Adrenal gland (tissue), 12 donors: Measurements from ENCODE around the gene DVL1. TPM values are rescaled to one million over a fixed set of nuclear protein-coding genes. Genes with fewer than 3 reads are reported as not detected.
A peak's percentile ranks its signal among the peaks of the same experiment; 100 is the strongest.

Source experiments
- DNase-seq, 7 donors: peaks; one replicate each; pipeline ENCODE4 v3.0.0-alpha.2; 2019 to 2020
- H3K27ac ChIP-seq, 5 donors: fragments of 200-600 bp; sonication (generic) in 4 of 5; 1 replicate in 3 of 5; 2 replicates in 2 of 5; pipeline versions ENCODE4 v1.5.1 to v1.8.0; 2016 to 2020; ENCODE audit warnings: mild to moderate bottlenecking in 1 of 5
- H3K27me3 ChIP-seq: fragments of 200-600 bp; 2 replicates; pipeline ENCODE4 v1.8.0; 2021
- H3K36me3 ChIP-seq, 2 donors: fragments of 200-600 bp; replicated peaks in 1 of 2; 1 replicate in 1 of 2; 2 replicates in 1 of 2; pipeline versions ENCODE4 v1.5.1 to v1.8.0; 2018 to 2022
- H3K4me1 ChIP-seq, 2 donors: fragments of 200-600 bp; replicated peaks in 1 of 2; 1 replicate in 1 of 2; 2 replicates in 1 of 2; pipeline versions ENCODE4 v1.5.1 to v1.8.0; 2018 to 2021
- H3K4me3 ChIP-seq, 4 donors: fragments of 200-600 bp; sonication (generic) in 3 of 4; one replicate each; pipeline ENCODE4 v1.5.1; 2016 to 2018
- H3K9me3 ChIP-seq, 3 donors: fragments of 200-600 bp; sonication (generic) in 1 of 3; replicated peaks in 1 of 3; 1 replicate in 2 of 3; 2 replicates in 1 of 3; pipeline versions ENCODE4 v1.5.1 to v1.8.0; 2016 to 2021
- POLR2A ChIP-seq, 2 donors: fragments of 450-650 bp; IDR thresholded peaks; one replicate each; pipeline ENCODE4 v1.6.1; 2017; ENCODE audit warnings: antibody characterized with exemption in 2 of 2, mild to moderate bottlenecking in 2 of 2, moderate library complexity in 1 of 2
- WGBS, 4 donors: extraction: QIAGEN DNeasy Blood & Tissue Kit in 2 of 4; methylation state at CpG; one replicate each; pipeline versions ENCODE4 v1.1.5 to v1.1.7; 2013 to 2017; 5-methylcytosine and 5-hydroxymethylcytosine counted together
- intact Hi-C, 2 donors: fragments of 100-400 bp; cut with DNase I; formaldehyde crosslinking; loops; one replicate each; pipeline versions ENCODE4 v1.14.1 to v1.15.0; 2022 to 2023
- polyA plus RNA-seq, 3 donors: library from polyadenylated mRNA; stranded (reverse); fragments of 200-250 nt in 2 of 3; fragments of 350-450 nt in 1 of 3; fragmentation: Illumina TruSeq in 1 of 3; extraction: RNeasy Lipid Tissue Mini Kit (QIAGEN cat#74804) in 1 of 3; gene quantifications; one replicate each; pipeline ENCODE4 v1.2.3, GENCODE V29; 2013 to 2014
- total RNA-seq, 9 donors: library from RNA; depleted of rRNA in 4 of 9; stranded (reverse); fragments of >200 nt in 4 of 9; fragments of 120-200 nt in 1 of 9; fragmentation: NEBNext Ultra II Directional in 1 of 9; extraction: Animal tissue kit (Norgen Biotek cat#: 25700) in 1 of 9; gene quantifications; one replicate each; pipeline versions ENCODE4 v1.1.0 to v1.2.4, GENCODE V29; 2013 to 2023
- TF ChIP-seq, protein P1 (sequence below), 6 experiments: fragments of 450-650 bp in 4 of 6; fragments of 200-600 bp in 2 of 6; sonication (generic) in 1 of 6; IDR thresholded peaks; 1 replicate in 5 of 6; 2 replicates in 1 of 6; pipeline versions ENCODE4 v1.5.1 to v1.8.0; 2016 to 2021; ENCODE audit warnings: antibody characterized with exemption in 6 of 6, mild to moderate bottlenecking in 2 of 6, moderate library complexity in 1 of 6
- donor health status: healthy with polysubstance abuse.
- donor health status: Bipolar disorder and iron deficiency.
- donor health status: DM: yes; HTN: yes; CAD: no.
- donor health status: DM: no; HTN: no; CAD: no.
- donor health status: DM: no; HTN: no; CAD: no.
- donor health status: DM: yes; HTN: yes; CAD: no.

Gene DVL1
- total and polyA plus RNA-seq, 12 donors, result 4.0 to 279 (median 89.2) TPM

DNA sequence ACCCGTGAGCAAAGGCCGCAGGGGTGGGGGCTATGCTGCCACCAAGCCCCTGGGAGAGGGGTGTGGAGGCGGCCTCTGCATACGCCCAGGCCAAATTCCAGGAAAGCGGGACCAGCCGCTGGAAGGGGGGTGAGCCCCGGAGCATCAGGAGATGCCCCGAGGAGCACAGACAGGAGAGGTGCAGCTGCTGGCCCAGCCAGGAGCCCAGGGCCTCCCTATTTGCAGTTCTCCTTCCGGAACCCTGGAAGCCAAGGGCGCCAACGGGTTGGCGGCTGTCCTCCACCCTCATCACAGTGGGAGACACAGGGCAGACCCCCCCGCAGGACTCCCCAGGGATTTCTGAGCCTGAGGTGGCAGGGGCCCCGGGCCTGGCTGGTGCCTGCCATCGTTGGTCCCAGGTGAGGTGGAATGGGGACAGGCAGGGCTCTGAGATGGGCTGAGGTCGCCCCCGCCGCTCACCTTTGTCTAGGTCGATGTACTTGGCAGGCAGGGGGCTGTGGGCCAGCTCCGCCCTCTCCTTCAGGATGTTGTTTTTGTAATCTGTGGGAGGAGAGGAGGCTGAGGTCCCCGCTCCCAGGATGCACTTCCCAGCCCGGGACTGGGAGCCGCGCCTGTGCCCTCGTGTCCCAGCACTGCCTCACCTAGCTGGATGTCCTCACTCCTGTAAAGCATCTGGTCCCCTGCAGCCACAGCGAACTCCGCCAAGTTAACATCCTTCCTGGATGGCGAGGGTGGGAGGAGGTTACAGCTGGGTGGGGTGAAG lies 4.4 kb upstream of the DVL1 start:
- Histone ChIP-seq H3K36me3 (no peaks in the 10 kb centered on the region), H3K27me3 (peaks cover 20% of the 10 kb centered on the region), H3K4me1 (peaks cover 4 to 5% of the 10 kb centered on the region in 2 donors), H3K27ac (peak overlapping the region in 1 of 5 donors; percentile 45), H3K9me3 (no peaks in the 10 kb centered on the region), H3K4me3 (no peak overlapping the region)
- intact Hi-C loops, result no loop called here
- TF ChIP-seq POLR2A (IDR thresholded peaks at IDR 0.05), result no peak
- TF ChIP-seq, protein P1, sequence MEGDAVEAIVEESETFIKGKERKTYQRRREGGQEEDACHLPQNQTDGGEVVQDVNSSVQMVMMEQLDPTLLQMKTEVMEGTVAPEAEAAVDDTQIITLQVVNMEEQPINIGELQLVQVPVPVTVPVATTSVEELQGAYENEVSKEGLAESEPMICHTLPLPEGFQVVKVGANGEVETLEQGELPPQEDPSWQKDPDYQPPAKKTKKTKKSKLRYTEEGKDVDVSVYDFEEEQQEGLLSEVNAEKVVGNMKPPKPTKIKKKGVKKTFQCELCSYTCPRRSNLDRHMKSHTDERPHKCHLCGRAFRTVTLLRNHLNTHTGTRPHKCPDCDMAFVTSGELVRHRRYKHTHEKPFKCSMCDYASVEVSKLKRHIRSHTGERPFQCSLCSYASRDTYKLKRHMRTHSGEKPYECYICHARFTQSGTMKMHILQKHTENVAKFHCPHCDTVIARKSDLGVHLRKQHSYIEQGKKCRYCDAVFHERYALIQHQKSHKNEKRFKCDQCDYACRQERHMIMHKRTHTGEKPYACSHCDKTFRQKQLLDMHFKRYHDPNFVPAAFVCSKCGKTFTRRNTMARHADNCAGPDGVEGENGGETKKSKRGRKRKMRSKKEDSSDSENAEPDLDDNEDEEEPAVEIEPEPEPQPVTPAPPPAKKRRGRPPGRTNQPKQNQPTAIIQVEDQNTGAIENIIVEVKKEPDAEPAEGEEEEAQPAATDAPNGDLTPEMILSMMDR (IDR thresholded peaks at IDR 0.05), result no peak
- DNase-seq, result no peak
- 23 to 39% (median 32%) methylated on average over 12 to 28 of the region's 28 CpGs for WGBS, 4 donors

DNA sequence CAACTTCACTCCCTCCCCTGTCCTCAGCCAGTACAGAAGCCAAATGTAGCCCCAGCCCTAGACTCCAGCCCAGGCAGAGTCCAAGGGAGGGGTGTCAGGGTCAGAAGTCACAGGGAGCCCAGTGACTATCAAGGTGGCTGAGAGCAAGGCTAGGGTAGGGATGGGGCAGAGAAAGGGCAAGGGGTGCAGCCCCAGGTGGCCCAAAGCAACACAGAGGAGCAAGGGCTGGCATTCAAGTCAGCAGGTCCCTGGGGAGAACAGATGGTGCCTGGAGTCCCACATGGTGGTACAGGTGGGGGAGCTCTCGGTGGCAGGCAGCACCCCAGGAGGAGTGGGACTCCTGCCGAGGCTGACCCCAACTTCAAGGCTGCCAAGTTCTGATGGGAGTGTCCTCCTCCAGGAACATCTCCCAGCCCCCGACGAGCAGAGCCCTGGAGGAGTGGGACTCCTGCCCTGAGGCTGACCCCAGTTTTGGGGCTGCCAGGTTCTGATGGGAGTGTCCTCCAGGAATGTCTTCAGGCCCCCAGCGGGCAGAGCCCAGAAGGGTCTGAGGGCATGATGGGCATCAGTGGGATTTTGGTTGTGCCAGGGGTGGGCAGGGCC lies 3.7 kb upstream of the DVL1 start:
- 26 to 31% (median 30%) methylated on average over 3 to 5 of the region's 5 CpGs; no CpG with 5 or more reads in 1 of the 4 donors for WGBS, 4 donors
- Histone ChIP-seq H3K4me1 (peaks cover 8 to 10% of the 10 kb centered on the region in 2 donors), H3K9me3 (no peaks in the 10 kb centered on the region), H3K4me3 (no peak overlapping the region), H3K27me3 (peaks cover 20% of the 10 kb centered on the region), H3K36me3 (no peaks in the 10 kb centered on the region), H3K27ac (peak overlapping the region in 1 of 5 donors; percentile 45)
- TF ChIP-seq, protein P1 (IDR thresholded peaks at IDR 0.05), result no peak
- TF ChIP-seq POLR2A (IDR thresholded peaks at IDR 0.05), result no peak
- intact Hi-C loops, result no loop called here
- DNase-seq, result no peak

DNA sequence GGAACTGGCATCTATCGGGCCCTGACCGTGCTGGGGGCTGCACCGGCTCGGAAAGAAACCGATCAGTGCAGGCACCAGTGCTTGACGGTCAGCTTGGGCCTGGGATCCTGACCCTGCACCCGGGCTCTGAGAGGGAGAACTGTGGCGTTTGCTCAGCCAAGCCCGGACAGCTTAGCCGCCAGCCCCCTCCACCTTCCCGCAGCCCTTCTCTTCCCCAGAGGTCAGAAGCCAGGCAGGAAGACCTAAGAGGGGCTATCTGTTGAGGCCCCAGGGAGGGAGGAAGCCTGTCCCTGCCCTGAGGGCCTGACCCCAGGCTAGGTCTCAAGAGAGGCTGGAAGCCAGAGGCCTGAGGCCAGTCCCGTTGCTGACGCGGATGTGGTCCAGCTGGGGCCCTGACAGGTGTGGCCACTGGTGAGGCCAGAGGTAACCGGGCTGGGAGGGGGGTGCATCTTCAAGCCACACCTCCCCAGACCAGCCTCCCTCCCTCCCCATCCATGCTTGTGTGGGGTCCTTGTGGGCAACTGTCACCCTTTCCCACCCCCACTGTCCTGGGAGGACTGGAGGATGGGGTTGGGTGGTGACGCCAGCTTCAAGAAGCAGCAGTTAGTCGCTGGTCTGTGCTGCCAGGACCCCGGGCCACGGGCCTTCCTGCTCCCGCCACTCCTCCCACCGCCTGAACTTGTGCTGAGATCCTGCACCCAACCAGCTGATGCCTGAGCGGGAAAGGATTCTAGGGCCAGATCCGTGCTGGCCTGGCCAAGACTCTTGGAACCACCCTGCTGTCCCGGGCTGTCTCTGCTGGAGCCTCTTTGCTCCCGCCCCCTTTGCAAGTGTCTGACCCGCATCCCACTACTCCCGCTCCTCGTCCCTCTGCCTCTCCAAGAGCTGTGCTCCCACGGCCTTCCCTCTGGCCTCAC lies 2.6 kb upstream of the DVL1 start:
- Histone ChIP-seq H3K4me1 (peaks cover 19 to 20% of the 10 kb centered on the region in 2 donors), H3K9me3 (no peaks in the 10 kb centered on the region), H3K36me3 (no peaks in the 10 kb centered on the region), H3K27ac (peak overlapping the region in 2 of 5 donors; percentile 35 to 45), H3K4me3 (no peak overlapping the region), H3K27me3 (peaks cover 20% of the 10 kb centered on the region)
- DNase-seq, result no peak
- WGBS, 4 donors, result 64 to 71% (median 66%) methylated on average over 12 to 29 of the region's 29 CpGs
- intact Hi-C loops, result no loop called here
- no peak for TF ChIP-seq POLR2A (IDR thresholded peaks at IDR 0.05)
- TF ChIP-seq, protein P1 (IDR thresholded peaks at IDR 0.05), result no peak
